NCI-H2171 treated with DMSO at 0.1 percent for 48 hours (cell line): ENCODE results near the gene UQCR10.

Experiments used
- DNase-seq: peaks from one replicate; lab custom pipeline; 2025; lab: John Stamatoyannopoulos, UW

Gene UQCR10

GRCh38 chr22:29798801-29799200 is 31.6 kb downstream of the UQCR10 start:
- DNase-seq, result no peak

- DNase-seq, result no peak
Measured at GRCh38 chr22:29799217-29799680, 32.1 kb downstream of the UQCR10 start.

- no peak for DNase-seq
Measured at GRCh38 chr22:29801153-29801552, 34.0 kb downstream of the UQCR10 start.

- peak; percentile 42 for DNase-seq
Measured at GRCh38 chr22:29801796-29802195, 34.6 kb downstream of the UQCR10 start.

- DNase-seq, result no peak
Measured at GRCh38 chr22:29803190-29803589, 36.0 kb downstream of the UQCR10 start.

GRCh38 chr22:29804985-29805384 is 37.8 kb downstream of the UQCR10 start:
- no peak for DNase-seq

- no peak for DNase-seq
Measured at GRCh38 chr22:29806196-29806595, 39.0 kb downstream of the UQCR10 start.

GRCh38 chr22:29810216-29810615 is 43.0 kb downstream of the UQCR10 start:
- DNase-seq, result no peak

GRCh38 chr22:29811377-29811776 is 44.2 kb downstream of the UQCR10 start:
- no peak for DNase-seq

GRCh38 chr22:29813126-29813525 is 46.0 kb downstream of the UQCR10 start:
- DNase-seq, result no peak

- no peak for DNase-seq
Measured at GRCh38 chr22:29813563-29813962, 46.4 kb downstream of the UQCR10 start.

GRCh38 chr22:29814003-29814402 is 46.8 kb downstream of the UQCR10 start:
- DNase-seq, result no peak

GRCh38 chr22:29815580-29815979 is 48.4 kb downstream of the UQCR10 start:
- no peak for DNase-seq

- peak; percentile 79 for DNase-seq
Measured at GRCh38 chr22:29816128-29816527, 49.0 kb downstream of the UQCR10 start.

- DNase-seq, result peak; percentile 83
Measured at GRCh38 chr22:29816539-29816938, 49.4 kb downstream of the UQCR10 start.

GRCh38 chr22:29816980-29817379 is 49.8 kb downstream of the UQCR10 start:
- DNase-seq, result peak; percentile 85

GRCh38 chr22:29817724-29818123 is 50.6 kb downstream of the UQCR10 start:
- DNase-seq, result peak; percentile 43

GRCh38 chr22:29819501-29819900 is 52.3 kb downstream of the UQCR10 start:
- peak; percentile 38 for DNase-seq
